ENCODE measurements around the gene N4BP3.
"Not testable (repeated sequence)": the region's sequence is repeated elsewhere in the genome, so short reads cannot be mapped to it uniquely, and the experiment has no call there.

The N4BP3 gene

GRCh38 chr5:178113141-178113787, at the start of gene N4BP3:
TSS of gene N4BP3 (plus strand) at chr5:178113532. CDS start at chr5:178119584, 6,052 bp downstream.
- no peak for FAIRE-seq
- DNase-seq (ENCODE audit: insufficient read length, low spot score), result peak; percentile 77
- TF ChIP-seq, protein P1, sequence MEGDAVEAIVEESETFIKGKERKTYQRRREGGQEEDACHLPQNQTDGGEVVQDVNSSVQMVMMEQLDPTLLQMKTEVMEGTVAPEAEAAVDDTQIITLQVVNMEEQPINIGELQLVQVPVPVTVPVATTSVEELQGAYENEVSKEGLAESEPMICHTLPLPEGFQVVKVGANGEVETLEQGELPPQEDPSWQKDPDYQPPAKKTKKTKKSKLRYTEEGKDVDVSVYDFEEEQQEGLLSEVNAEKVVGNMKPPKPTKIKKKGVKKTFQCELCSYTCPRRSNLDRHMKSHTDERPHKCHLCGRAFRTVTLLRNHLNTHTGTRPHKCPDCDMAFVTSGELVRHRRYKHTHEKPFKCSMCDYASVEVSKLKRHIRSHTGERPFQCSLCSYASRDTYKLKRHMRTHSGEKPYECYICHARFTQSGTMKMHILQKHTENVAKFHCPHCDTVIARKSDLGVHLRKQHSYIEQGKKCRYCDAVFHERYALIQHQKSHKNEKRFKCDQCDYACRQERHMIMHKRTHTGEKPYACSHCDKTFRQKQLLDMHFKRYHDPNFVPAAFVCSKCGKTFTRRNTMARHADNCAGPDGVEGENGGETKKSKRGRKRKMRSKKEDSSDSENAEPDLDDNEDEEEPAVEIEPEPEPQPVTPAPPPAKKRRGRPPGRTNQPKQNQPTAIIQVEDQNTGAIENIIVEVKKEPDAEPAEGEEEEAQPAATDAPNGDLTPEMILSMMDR (IDR thresholded peaks at IDR 0.05; ENCODE audit: insufficient read depth, missing control alignments), result no peak

DNA sequence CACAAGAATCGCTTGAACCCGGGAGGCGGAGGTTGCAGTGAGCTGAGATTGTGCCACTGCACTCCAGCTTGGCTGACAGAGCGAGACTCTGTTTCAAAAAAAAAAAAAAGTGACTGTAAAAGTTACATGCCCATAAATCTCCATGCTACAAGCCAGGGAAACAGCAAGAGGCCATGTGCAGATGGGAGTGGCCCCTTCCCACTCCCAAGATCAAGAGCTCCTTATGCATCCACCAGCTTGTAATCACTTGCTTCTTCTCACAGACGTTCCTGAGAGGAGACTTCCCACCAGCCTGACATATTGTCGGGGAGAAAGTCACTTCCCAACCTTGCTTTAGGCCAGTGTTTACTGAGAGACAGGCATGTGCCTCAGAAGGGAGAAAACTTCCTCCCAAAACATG, 45.6 kb upstream of the N4BP3 start:
- TF ChIP-seq, protein P1 (IDR thresholded peaks at IDR 0.05; ENCODE audit: insufficient read depth, missing control alignments), result no peak
- FAIRE-seq (no peak), DNase-seq (ENCODE audit: insufficient read length, low spot score) (no peak)

GRCh38 chr5:178068293-178068692, 45.0 kb upstream of the N4BP3 start:
- TF ChIP-seq, protein P1 (IDR thresholded peaks at IDR 0.05; ENCODE audit: insufficient read depth, missing control alignments), result no peak
- FAIRE-seq (no peak), DNase-seq (ENCODE audit: insufficient read length, low spot score) (no peak)

GRCh38 chr5:178069909-178070308, 43.4 kb upstream of the N4BP3 start:
- TF ChIP-seq, protein P1 (IDR thresholded peaks at IDR 0.05; ENCODE audit: insufficient read depth, missing control alignments), result peak; percentile 30
- no peak for FAIRE-seq
- DNase-seq (ENCODE audit: insufficient read length, low spot score), result peak; percentile 37

DNA sequence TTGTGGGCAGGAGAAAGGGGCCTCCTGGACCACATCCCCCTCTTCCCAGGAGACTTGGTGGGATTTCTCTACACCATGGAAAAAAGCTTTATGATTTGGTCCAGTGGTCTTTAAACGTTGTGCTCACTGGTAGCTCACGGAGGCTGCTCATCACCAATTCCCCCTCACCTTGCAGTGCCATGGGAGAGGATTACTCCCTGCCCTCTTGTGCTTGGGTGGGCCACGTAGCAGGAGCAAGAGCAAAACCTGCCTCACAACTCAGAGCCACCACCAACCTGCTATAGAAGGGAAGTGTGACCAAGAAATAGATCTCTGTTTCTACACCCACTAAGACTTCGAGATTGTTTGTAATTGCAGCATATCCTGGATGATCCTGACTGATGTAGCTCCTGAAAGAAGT, 42.2 kb upstream of the N4BP3 start:
- FAIRE-seq, result no peak
- no peak for DNase-seq (ENCODE audit: insufficient read length, low spot score)
- TF ChIP-seq, protein P1 (IDR thresholded peaks at IDR 0.05; ENCODE audit: insufficient read depth, missing control alignments), result no peak

DNA sequence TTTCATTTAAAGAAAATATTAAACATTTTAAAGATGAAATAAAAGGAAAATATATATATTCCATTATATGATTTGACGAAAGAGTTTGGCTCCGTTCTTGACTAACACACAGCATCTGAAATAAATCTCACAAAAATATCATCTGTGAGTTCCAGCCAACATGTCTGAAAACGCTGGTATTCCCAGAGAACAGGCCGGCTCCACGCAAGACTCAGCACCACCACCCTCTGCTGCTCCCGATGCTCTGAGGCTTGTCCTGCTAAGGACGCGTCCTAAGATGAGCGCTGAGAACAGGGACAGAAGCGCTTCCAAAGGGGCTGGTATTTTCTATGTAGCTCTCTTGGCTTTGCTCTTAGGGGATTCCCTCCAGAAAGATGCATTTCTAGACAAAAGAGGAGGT, 40.6 kb upstream of the N4BP3 start:
- no peak for DNase-seq (ENCODE audit: insufficient read length, low spot score)
- no peak for FAIRE-seq
- TF ChIP-seq, protein P1 (IDR thresholded peaks at IDR 0.05; ENCODE audit: insufficient read depth, missing control alignments), result no peak

DNA sequence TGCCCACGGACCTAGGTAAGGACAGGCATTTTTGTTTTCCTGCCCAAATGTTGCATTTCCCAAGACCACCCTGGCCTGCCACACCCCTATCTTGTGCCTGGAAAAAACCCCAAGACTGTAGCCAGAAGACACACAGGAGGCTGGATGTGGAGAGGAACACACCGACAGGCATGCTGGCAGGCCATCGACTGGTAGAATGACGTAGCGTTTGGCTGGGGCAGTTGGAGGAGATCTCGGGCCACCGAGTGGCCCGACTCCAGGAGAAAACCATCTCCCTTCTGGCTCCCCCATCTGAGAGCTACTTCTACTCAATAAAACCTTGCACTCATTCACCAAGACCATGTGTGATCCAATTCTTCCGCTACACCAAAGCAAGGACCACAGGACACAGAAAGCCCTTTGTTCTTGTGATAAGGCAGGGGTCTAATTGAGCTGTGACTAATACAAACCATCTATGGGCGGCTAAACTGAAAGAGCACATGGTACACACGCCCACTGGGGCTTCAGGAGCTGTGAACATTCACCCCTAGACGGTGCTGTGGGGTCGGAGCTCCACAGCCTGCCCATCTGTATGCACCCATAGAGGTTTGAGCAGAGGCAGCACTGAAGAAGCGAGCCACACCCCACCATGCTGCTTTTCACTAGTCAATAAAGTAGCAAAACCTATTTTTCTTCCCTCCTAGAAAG, 38.9 kb upstream of the N4BP3 start:
- TF ChIP-seq, protein P1 (IDR thresholded peaks at IDR 0.05; ENCODE audit: insufficient read depth, missing control alignments), result no peak
- FAIRE-seq (no peak), DNase-seq (ENCODE audit: insufficient read length, low spot score) (no peak)

DNA sequence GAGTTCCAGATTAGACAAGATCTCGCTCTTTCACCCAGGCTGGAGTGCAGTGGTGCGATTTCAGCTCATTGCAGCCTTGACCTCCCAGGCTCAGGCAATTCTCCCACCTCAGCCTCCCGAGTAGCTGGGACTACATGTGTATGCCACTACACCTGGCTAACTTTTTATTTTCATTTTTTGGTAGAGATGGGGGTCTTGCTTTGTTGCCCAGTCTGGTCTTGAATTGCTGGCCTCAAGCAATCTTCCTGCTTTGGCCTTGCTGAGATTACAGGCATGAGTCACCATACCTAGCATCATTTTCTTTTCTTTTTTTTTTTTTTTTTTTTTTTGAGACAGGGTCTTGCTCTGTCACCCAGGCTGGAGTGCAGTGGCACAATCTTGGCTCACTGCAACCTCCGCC, 36.4 kb upstream of the N4BP3 start:
- not testable (repeated sequence) for FAIRE-seq; DNase-seq (ENCODE audit: insufficient read length, low spot score)
